OCI-M2 (cell line): ENCODE data around the gene IL10RB.
"Not testable (repeated sequence)": the region's sequence is repeated elsewhere in the genome, so short reads cannot be mapped to it uniquely, and the experiment has no call there.

Experiments
- DNase-seq: peaks from one replicate; lab custom pipeline; 2025; ENCODE audit not compliant: unreplicated experiment; lab: John Stamatoyannopoulos, UW

Gene IL10RB

GRCh38 chr21:33266050-33266788, at the start of gene IL10RB:
Gene IL10RB, plus strand, starts transcription at chr21:33266367. Its CDS starts 99 bp downstream, at chr21:33266466.
- DNase-seq = no peak

GRCh38 chr21:33217138-33217520, 49.0 kb upstream of the IL10RB start:
- no peak for DNase-seq

- no peak for DNase-seq
Observed at GRCh38 chr21:33219300-33219699, 46.9 kb upstream of the IL10RB start.

- DNase-seq = no peak
Observed at GRCh38 chr21:33219954-33220353, 46.2 kb upstream of the IL10RB start.

GRCh38 chr21:33225376-33225775, 40.8 kb upstream of the IL10RB start:
- DNase-seq = not testable (repeated sequence)

GRCh38 chr21:33228455-33228854, 37.7 kb upstream of the IL10RB start:
- no peak for DNase-seq

- DNase-seq = no peak
Observed at GRCh38 chr21:33229099-33229783, 36.9 kb upstream of the IL10RB start.

- peak; percentile 62 for DNase-seq
Observed at GRCh38 chr21:33229784-33230544, 36.2 kb upstream of the IL10RB start, which contains the start of gene IFNAR2. Gene IFNAR2, plus strand, starts transcription at chr21:33229938. Its CDS starts 11,985 bp downstream, at chr21:33241923.

- no peak for DNase-seq
Observed at GRCh38 chr21:33230545-33231324, 35.4 kb upstream of the IL10RB start.

- DNase-seq = no peak
Observed at GRCh38 chr21:33231526-33231925, 34.6 kb upstream of the IL10RB start.

GRCh38 chr21:33232291-33233034, 33.7 kb upstream of the IL10RB start:
- no peak for DNase-seq

GRCh38 chr21:33234635-33235520, 31.3 kb upstream of the IL10RB start:
- DNase-seq = no peak

- DNase-seq = no peak
Observed at GRCh38 chr21:33236013-33236686, 30.0 kb upstream of the IL10RB start.

- DNase-seq = no peak
Observed at GRCh38 chr21:33236766-33237165, 29.4 kb upstream of the IL10RB start.

GRCh38 chr21:33237486-33237885, 28.7 kb upstream of the IL10RB start:
- DNase-seq = no peak

GRCh38 chr21:33238146-33238545, 28.0 kb upstream of the IL10RB start:
- DNase-seq = no peak

GRCh38 chr21:33238565-33239255, 27.5 kb upstream of the IL10RB start:
- no peak for DNase-seq

- not testable (repeated sequence) for DNase-seq
Observed at GRCh38 chr21:33239559-33240127, 26.5 kb upstream of the IL10RB start.
